Fibroblast of peridontal ligament (primary cell): Measurements from ENCODE around the gene APBA2.
"Not testable (repeated sequence)": the region's sequence is repeated elsewhere in the genome, so short reads cannot be mapped to it uniquely, and the experiment has no call there.

Source experiments
- DNase-seq: peaks from one replicate; pipeline ENCODE4 v3.0.0-alpha.2; 2010; ENCODE audit errors: extremely low read depth

The APBA2 gene

GRCh38 chr15:28885630-28886430 lies at the start of gene APBA2:
Gene APBA2, plus strand, starts transcription at chr15:28885974. Its CDS starts 167,911 bp downstream, at chr15:29053885.
- no peak for DNase-seq

GRCh38 chr15:28840285-28840684 lies 45.5 kb upstream of the APBA2 start:
- not testable (repeated sequence) for DNase-seq

GRCh38 chr15:28842210-28842609 lies 43.6 kb upstream of the APBA2 start:
- not testable (repeated sequence) for DNase-seq

DNA sequence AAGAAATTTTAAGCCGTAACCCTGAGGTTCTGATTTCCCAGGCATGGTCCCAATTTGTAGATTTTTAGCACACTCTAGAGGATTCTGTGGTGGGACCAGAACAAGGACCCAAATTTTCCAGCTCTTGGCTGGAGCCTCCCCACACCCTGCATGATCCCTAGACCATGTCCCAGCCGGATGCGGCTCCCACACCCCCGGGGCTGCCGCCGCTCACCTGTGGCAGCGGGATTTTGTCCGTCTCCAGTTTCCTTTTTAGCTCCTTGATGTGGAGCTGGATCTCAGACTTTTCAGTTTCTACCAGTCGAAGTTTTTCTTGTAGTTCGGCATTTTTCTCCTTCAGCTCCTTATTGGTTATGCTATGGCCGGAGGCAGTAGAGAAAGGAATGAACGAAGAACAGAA lies 42.3 kb upstream of the APBA2 start:
- not testable (repeated sequence) for DNase-seq

DNA sequence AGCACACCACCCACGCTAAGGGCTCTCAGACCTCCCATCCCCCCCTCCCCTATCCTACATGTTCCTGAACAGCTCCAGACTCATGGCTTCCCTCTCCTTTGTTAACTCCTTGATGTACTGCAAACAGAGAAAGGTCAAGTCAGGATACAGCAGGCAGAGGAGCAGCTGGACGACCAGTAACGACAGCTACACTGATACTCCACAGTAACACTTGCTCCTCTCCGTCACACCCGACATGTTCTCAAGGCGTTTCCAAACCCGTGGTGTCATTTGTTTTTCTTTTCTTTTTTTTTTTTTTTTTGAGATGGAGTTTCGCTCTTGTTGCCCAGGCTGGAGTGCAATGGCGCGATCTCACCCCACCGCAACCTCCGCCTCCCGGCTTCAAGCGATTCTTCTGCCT lies 41.6 kb upstream of the APBA2 start:
- DNase-seq = not testable (repeated sequence)

DNA sequence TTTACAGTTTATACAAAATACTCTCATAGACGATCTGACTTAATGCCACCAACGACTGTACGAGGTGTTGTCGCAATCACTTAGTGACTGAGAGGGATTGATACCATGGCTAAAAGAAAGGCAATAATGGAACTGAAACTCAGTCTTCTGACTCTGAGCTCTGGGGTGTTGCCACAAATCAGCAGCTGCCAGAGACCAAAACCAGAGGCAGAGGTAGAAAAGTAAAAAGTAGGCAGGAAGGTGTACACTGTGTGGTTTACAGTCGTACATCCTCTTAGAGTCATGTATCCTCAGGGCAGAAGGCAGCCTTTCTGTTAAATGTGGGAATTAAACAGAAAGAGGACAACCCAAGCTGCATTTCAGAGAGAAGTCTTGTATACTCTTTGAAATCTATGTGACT lies 38.5 kb upstream of the APBA2 start:
- not testable (repeated sequence) for DNase-seq

DNA sequence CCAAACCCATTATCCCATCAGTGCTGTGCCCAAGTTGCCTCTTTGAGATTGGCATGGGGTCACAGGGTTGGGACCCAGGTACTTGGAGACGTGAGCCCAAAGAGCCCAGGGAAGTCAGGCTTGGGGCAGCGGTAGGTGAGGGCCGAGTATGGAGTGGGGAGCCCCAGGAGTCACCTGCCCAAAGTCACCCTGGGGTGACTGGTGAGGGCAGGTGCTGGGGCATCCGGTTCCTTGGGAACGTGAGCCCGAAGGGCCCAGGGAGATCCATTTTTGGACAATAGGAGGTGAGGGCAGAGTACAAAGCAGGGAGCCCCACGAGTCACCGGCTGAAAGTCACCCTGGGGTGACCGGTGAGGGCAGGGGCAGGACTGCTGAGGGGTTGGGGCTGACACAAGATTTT lies 37.8 kb upstream of the APBA2 start:
- DNase-seq = not testable (repeated sequence)

- not testable (repeated sequence) for DNase-seq
These were observed 37.3 kb upstream of the APBA2 start, which contains the start of gene GOLGA6L7 for GRCh38 chr15:28848521-28848920. Gene GOLGA6L7, minus strand, starts transcription at chr15:28848644. Its CDS starts 95 bp downstream, at chr15:28848549.

- not testable (repeated sequence) for DNase-seq
These were observed 36.5 kb upstream of the APBA2 start for GRCh38 chr15:28849271-28849670.

GRCh38 chr15:28849766-28850165 lies 36.0 kb upstream of the APBA2 start:
- not testable (repeated sequence) for DNase-seq

- not testable (repeated sequence) for DNase-seq
These were observed 32.1 kb upstream of the APBA2 start for GRCh38 chr15:28853654-28854053.

DNA sequence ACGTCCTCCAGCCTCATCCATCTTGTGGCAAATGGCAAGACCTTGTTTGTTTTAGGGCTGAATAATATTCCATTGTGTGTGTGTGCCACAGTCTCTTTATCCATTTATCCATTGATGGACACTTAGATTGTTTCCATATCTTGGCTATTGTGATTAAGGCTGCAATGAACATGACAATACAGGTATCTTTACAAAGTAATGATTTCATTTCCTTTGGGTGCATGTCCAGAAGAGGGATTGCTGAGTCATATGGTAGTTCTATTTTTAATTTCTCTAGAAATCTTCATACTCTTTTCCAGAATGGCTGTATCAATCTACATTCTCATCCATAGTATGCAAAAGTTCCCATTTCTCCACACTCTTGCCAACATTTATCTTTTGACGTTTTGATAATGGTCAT lies 31.2 kb upstream of the APBA2 start:
- DNase-seq = not testable (repeated sequence)

- DNase-seq = peak; percentile 77
These were observed 24.7 kb upstream of the APBA2 start for GRCh38 chr15:28861031-28861534.

DNA sequence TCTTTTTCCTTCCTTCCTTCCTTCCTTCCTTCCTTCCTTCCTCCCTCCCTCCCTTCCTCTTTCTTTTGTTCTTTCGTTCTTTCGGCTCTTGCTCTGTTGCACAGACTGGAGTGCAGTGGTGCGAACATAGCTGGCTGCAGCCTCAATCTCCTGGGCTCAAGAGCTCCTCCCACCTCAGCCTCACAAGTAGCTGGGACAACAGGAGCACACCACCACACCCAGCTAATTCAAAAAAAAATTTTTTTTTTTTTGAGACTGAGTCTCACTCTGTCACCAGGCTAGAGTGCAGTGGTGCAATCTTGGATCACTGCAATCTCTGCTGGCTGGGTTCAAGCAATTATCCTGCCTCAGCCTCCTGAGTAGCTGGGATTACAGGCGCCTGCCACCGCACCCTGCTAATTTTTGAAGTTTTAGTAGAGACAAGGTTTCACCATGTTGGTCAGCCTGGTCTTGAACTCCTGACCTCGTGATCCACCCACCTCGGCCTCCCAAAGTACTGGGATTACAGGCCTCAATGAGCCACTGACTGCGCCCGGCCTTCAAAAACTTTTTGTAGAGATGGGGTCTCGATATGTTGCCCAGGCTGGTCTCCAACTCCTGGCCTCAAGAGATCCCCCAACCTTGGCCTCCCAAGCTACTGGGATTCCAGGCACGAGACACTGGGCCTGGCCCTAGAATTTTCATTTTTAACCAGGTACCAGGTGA lies 24.0 kb upstream of the APBA2 start:
- not testable (repeated sequence) for DNase-seq

- DNase-seq = no peak
These were observed 16.9 kb upstream of the APBA2 start for GRCh38 chr15:28868744-28869345.

DNA sequence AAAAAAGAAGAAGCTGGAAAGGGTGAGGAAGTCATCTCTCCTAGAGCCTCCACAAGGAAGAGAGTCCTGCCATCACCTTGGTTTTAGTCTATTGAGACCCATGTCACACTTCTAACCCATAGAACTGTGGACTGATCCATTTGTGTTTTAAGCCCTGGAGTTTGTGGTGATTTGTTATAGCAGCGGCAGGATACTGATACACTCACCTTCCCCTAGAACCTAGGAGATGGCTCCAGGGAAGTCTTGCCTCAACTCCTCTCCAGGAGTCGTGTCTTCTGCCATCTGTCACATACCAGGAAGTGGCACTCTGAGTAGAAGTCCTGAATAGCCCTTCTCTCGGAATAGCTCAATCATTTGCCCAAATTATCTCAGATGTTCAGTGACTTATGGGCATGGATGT lies 14.6 kb upstream of the APBA2 start:
- no peak for DNase-seq

- DNase-seq = no peak
These were observed 12.8 kb upstream of the APBA2 start for GRCh38 chr15:28873006-28873405.

- DNase-seq = no peak
These were observed 12.1 kb upstream of the APBA2 start for GRCh38 chr15:28873585-28874190.

GRCh38 chr15:28875461-28876000 lies 10.2 kb upstream of the APBA2 start:
- DNase-seq = no peak

DNA sequence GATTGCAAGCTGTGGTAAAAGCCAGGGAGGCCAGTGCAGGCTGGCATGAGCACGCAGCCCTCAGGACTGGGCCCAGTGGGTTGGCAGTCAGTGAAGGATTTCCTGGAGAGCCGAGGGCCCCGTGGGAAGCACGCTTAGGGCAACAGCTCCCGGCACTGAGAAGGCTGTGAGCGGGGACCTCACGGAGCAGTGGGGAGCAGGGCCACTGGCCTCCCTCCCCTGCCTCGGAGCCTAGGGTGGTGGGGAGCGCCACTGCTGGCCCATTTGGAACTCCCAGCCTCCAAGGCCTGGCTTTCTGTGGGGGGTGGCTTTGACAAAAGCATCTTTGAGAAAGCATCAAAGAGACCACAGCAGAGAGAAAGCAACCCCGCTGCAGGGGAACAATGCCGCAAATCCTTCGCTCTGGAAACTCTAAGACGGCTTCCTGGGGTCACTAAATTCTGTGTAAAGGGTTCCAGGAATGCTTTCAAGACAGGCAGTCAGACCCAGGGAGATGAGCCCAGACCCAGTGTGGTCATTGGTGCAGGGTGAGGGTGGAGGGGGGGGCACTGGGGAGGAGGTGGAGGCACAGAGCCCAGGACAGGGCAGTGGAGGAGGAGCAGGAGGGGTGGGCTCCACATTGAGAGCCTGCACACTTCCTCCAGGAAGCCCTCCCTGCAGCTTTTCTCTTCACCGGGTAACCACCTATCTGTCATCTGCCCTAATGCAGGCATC lies 9.5 kb upstream of the APBA2 start:
- no peak for DNase-seq

DNA sequence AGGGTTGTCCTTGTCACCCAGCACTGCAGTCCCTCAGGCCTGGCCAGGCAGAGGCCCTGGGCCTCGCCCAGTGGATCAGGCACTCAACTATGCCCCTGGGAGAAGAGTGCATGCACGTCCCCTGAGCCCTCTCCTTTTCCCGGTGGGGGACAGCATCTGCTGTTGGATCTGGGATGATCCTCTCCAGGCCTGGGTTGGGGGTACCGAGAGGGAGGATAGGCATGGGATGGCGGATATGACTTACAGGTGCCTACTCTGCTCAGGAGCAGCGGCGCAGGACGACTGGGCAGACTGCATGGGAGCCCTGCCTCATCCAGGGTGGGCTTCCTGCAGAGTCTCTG lies 9.0 kb upstream of the APBA2 start:
- DNase-seq = no peak
